Measurements from ENCODE around the gene WNK1. TPM values are rescaled to one million over a fixed set of nuclear protein-coding genes. Genes with fewer than 3 reads are reported as not detected.

WNK1 gene
- polyA plus RNA-seq, 1 donor (not counting 4 experiments of a cell fraction or from before 2014, with no cell fraction given) = 72.3 TPM

DNA sequence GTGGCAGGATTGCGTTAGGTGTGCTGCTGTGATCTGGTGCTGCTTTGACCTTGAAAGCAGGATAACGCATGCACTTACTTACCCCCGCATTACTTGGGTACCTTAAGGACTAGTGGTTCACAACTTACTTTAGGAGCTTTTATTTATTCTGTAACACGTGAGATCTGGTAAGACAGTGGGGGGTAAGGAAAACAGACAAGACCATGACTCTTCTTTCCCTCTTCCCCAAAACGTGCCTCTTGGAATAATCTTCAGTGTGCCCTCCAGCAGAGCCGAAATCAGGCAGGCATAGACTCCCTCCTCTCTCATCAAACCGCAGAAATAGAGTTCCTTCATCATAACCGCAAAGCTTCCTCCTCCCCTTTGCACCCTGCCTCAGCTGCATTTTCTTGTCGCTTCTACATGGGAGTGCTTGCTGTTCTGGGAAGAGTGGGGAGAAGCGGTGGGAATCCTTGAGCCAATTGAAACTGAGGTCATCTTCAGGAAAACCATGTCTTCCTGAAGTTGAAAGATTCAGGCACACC lies 153.7 kb downstream of the WNK1 start:
- Histone ChIP-seq H4K20me1 (ENCODE audit: control insufficient read depth, extremely low read depth, insufficient read depth, low read length) (no peaks in the 10 kb centered on the region), H3K27ac (ENCODE audit: control insufficient read depth, insufficient read depth, low read length) (no peak overlapping the region), H3K9me1 (ENCODE audit: control insufficient read depth, extremely low read depth, insufficient read depth, low read length) (no peaks in the 10 kb centered on the region), H3K79me2 (ENCODE audit: control insufficient read depth, insufficient read depth, low read length) (peaks cover 4% of the 10 kb centered on the region), H3K27me3 (ENCODE audit: control insufficient read depth, extremely low read depth, insufficient read depth, low read length) (no peaks in the 10 kb centered on the region), H3K9ac (ENCODE audit: control insufficient read depth, extremely low read depth, insufficient read depth, low read length) (no peak overlapping the region), H3K4me2 (ENCODE audit: control insufficient read depth, extremely low read depth, insufficient read depth, low read depth, low read length) (no peak overlapping the region), H3K4me3 (ENCODE audit: control insufficient read depth in 2 of 3, extremely low read depth in 1 of 3, insufficient read depth in 2 of 3, low read depth in 1 of 3, low read length in 3 of 3) (no peak overlapping the region), H2AFZ (ENCODE audit: control insufficient read depth, low read length) (no peak overlapping the region), H3K36me3 (ENCODE audit: control insufficient read depth in 2 of 2, extremely low read depth in 1 of 2, insufficient read depth in 2 of 2, low read length in 2 of 2) (peaks cover 34 to 48% of the 10 kb centered on the region in 2 experiments), H3K4me1 (ENCODE audit: control insufficient read depth, extremely low read depth, insufficient read depth, low read length) (no peaks in the 10 kb centered on the region), H3K9me3 (ENCODE audit: control insufficient read depth, low read depth, low read length) (no peaks in the 10 kb centered on the region)
- FAIRE-seq (no peak), DNase-seq (ENCODE audit: low read depth, low spot score) (no peak)
- dilution Hi-C loops (cut with MboI; ENCODE audit: extremely low pct_ligation_motif_present, low sequenced_read_pairs) = no loop called here
- no peak for TF ChIP-seq EZH2 (IDR thresholded peaks at IDR 0.05; ENCODE audit: low read length)
- TF ChIP-seq, protein P1, sequence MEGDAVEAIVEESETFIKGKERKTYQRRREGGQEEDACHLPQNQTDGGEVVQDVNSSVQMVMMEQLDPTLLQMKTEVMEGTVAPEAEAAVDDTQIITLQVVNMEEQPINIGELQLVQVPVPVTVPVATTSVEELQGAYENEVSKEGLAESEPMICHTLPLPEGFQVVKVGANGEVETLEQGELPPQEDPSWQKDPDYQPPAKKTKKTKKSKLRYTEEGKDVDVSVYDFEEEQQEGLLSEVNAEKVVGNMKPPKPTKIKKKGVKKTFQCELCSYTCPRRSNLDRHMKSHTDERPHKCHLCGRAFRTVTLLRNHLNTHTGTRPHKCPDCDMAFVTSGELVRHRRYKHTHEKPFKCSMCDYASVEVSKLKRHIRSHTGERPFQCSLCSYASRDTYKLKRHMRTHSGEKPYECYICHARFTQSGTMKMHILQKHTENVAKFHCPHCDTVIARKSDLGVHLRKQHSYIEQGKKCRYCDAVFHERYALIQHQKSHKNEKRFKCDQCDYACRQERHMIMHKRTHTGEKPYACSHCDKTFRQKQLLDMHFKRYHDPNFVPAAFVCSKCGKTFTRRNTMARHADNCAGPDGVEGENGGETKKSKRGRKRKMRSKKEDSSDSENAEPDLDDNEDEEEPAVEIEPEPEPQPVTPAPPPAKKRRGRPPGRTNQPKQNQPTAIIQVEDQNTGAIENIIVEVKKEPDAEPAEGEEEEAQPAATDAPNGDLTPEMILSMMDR (optimal IDR thresholded peaks at IDR 0.05 in 1 of 3, IDR thresholded peaks at IDR 0.05 in 1 of 3, conservative IDR thresholded peaks at IDR 0.05 in 1 of 3; ENCODE audit: extremely low read depth in 1 of 3, insufficient read depth in 2 of 3, low read length in 3 of 3) = no peak

DNA sequence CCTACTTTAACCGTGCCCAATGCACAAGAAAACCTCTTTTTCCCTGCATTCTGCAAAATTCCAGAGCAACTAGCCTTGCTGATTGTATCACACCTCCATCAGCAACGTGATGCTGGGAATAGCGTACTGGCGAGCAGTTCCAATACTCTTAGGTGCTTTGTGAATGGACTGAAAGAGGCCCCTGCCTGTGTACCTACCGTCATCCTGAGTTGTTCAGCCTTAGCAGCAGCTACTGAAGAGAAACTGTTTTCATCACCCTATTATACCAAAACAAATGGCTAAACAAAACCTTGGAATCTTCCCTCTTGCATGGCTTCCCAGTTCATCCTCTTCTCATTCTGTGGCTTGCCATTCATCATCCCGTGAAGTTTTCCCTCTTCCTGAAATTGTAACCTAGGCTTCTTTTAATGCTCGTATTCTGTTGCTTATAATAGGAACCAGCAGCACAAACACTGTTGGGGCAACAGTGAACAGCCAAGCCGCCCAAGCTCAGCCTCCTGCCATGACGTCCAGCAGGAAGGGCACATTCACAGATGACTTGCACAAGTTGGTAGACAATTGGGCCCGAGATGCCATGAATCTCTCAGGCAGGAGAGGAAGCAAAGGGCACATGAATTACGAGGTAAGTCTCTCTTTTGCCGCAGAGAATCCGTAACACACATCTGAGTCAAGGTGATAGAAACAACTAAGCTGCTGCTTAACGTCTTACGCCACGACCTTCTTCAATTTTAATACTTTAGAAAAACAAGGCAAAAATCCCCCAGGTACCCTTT lies 155.2 kb downstream of the WNK1 start:
- no peak overlapping the region for H3K27ac ChIP-seq (ENCODE audit: control insufficient read depth, insufficient read depth, low read length)
- dilution Hi-C loops (cut with MboI; ENCODE audit: extremely low pct_ligation_motif_present, low sequenced_read_pairs) = no loop called here
- no peaks in the 10 kb centered on the region for H3K4me1 ChIP-seq (ENCODE audit: control insufficient read depth, extremely low read depth, insufficient read depth, low read length)
- peaks cover 4% of the 10 kb centered on the region for H3K79me2 ChIP-seq (ENCODE audit: control insufficient read depth, insufficient read depth, low read length)
- FAIRE-seq = no peak
- peaks cover 32 to 47% of the 10 kb centered on the region in 2 experiments for H3K36me3 ChIP-seq (ENCODE audit: control insufficient read depth in 2 of 2, extremely low read depth in 1 of 2, insufficient read depth in 2 of 2, low read length in 2 of 2)
- no peaks in the 10 kb centered on the region for H3K9me1 ChIP-seq (ENCODE audit: control insufficient read depth, extremely low read depth, insufficient read depth, low read length)
- TF ChIP-seq EZH2 (IDR thresholded peaks at IDR 0.05; ENCODE audit: low read length) = no peak
- TF ChIP-seq, protein P1 (optimal IDR thresholded peaks at IDR 0.05 in 1 of 3, IDR thresholded peaks at IDR 0.05 in 1 of 3, conservative IDR thresholded peaks at IDR 0.05 in 1 of 3; ENCODE audit: extremely low read depth in 1 of 3, insufficient read depth in 2 of 3, low read length in 3 of 3) = no peak
- no peaks in the 10 kb centered on the region for H3K27me3 ChIP-seq (ENCODE audit: control insufficient read depth, extremely low read depth, insufficient read depth, low read length)
- DNase-seq (ENCODE audit: low read depth, low spot score) = no peak
- H3K9me3 ChIP-seq (ENCODE audit: control insufficient read depth, low read depth, low read length) = no peaks in the 10 kb centered on the region
- no peak overlapping the region for H3K4me3 ChIP-seq (ENCODE audit: control insufficient read depth in 2 of 3, extremely low read depth in 1 of 3, insufficient read depth in 2 of 3, low read depth in 1 of 3, low read length in 3 of 3)
- H4K20me1 ChIP-seq (ENCODE audit: control insufficient read depth, extremely low read depth, insufficient read depth, low read length) = no peaks in the 10 kb centered on the region
- H3K4me2 ChIP-seq (ENCODE audit: control insufficient read depth, extremely low read depth, insufficient read depth, low read depth, low read length) = no peak overlapping the region
- H3K9ac ChIP-seq (ENCODE audit: control insufficient read depth, extremely low read depth, insufficient read depth, low read length) = no peak overlapping the region
- no peak overlapping the region for H2AFZ ChIP-seq (ENCODE audit: control insufficient read depth, low read length)

All from keratinocyte (primary cell).